Esophagus muscularis mucosa (tissue), 4 donors: ENCODE measurements around the gene SAMD14. TPM values are rescaled to one million over a fixed set of nuclear protein-coding genes. Genes with fewer than 3 reads are reported as not detected.

Experiments
- DNase-seq: peaks from one replicate; pipeline ENCODE4 v3.0.0-alpha.2; 2017; ENCODE audit errors: extremely low spot score
- H3K27ac ChIP-seq, 4 donors: fragments of 200-600 bp; sonication (generic); replicated peaks in 1 of 4; 1 replicate in 3 of 4; 2 replicates in 1 of 4; pipeline ENCODE4 v1.5.1; 2016 to 2019; ENCODE audit warnings: mild to moderate bottlenecking in 1 of 4
- H3K27me3 ChIP-seq, 4 donors: fragments of 200-600 bp; sonication (generic); one replicate each; pipeline versions ENCODE4 v1.5.1 to v1.6.0; 2016 to 2019
- H3K36me3 ChIP-seq, 4 donors: fragments of 200-600 bp; sonication (generic); one replicate each; pipeline ENCODE4 v1.5.1; 2016 to 2019
- H3K4me1 ChIP-seq, 4 donors: fragments of 200-600 bp; sonication (generic); one replicate each; pipeline ENCODE4 v1.5.1; 2016 to 2019
- H3K4me3 ChIP-seq, 4 donors: fragments of 200-600 bp; sonication (generic); 1 replicate in 2 of 4; 2 replicates in 2 of 4; pipeline ENCODE4 v1.5.1; 2016 to 2019; ENCODE audit warnings: mild to moderate bottlenecking in 4 of 4, moderate library complexity in 1 of 4
- H3K9me3 ChIP-seq, 4 donors: fragments of 200-600 bp; sonication (generic); 1 replicate in 3 of 4; 2 replicates in 1 of 4; pipeline ENCODE4 v1.5.1; 2016 to 2019
- CTCF ChIP-seq, 3 experiments: fragments of 200-600 bp in 2 of 3; fragments of 450-650 bp in 1 of 3; sonication (generic) in 2 of 3; IDR thresholded peaks; one replicate each; pipeline ENCODE4 v1.5.1; 2017 to 2019; ENCODE audit warnings: antibody characterized with exemption in 3 of 3, mild to moderate bottlenecking in 2 of 3, moderate library complexity in 1 of 3
- EP300 ChIP-seq: sonication (generic); formaldehyde crosslinking; IDR thresholded peaks from one replicate; pipeline ENCODE4 v1.6.1; 2017; ENCODE audit warnings: antibody characterized with exemption
- POLR2A ChIP-seq: fragments of 450-650 bp; IDR thresholded peaks from one replicate; pipeline ENCODE4 v1.6.1; 2017; ENCODE audit warnings: antibody characterized with exemption, moderate library complexity, mild to moderate bottlenecking, low read depth
- POLR2AphosphoS5 ChIP-seq, 2 donors: sonication (generic); formaldehyde crosslinking; IDR thresholded peaks; one replicate each; pipeline ENCODE4 v1.6.1; 2017; ENCODE audit warnings: antibody characterized with exemption in 2 of 2
- WGBS: methylation state at CpG from one replicate; pipeline ENCODE4 v1.1.5; 2018; 5-methylcytosine and 5-hydroxymethylcytosine counted together
- intact Hi-C: fragments of 100-400 bp; cut with DNase I; formaldehyde crosslinking; loops from one replicate; pipeline ENCODE4 v1.15.1; 2023
- total RNA-seq, 4 donors: library from RNA; depleted of rRNA; stranded (reverse); fragments of >200 nt; gene quantifications; one replicate each; pipeline versions ENCODE4 v1.1.0 to v1.2.1, GENCODE V29; 2016

SAMD14 gene
- total RNA-seq, 4 donors from 2014 or later = 0.98 to 1.8 (median 1.5) TPM

- Histone ChIP-seq H3K36me3 (peaks cover 38 to 62% (median 59%) of the 10 kb centered on the region in 4 donors), H3K4me1 (peaks cover 54 to 92% (median 89%) of the 10 kb centered on the region in 4 donors), H3K4me3 (no peak overlapping the region), H3K27ac (peak overlapping the region in 1 of 4 donors; percentile 95), H3K9me3 (no peaks in the 10 kb centered on the region), H3K27me3 (no peaks in the 10 kb centered on the region)
- intact Hi-C loops = no loop called here
- TF ChIP-seq POLR2AphosphoS5 (IDR thresholded peaks at IDR 0.05) (no peak), POLR2A (no peak)
- 74% methylated on average over 6 of the region's 6 CpGs for WGBS
- no peak for DNase-seq
Measured at GRCh38 chr17:50144355-50144754, 14.4 kb upstream of the SAMD14 start.

DNA sequence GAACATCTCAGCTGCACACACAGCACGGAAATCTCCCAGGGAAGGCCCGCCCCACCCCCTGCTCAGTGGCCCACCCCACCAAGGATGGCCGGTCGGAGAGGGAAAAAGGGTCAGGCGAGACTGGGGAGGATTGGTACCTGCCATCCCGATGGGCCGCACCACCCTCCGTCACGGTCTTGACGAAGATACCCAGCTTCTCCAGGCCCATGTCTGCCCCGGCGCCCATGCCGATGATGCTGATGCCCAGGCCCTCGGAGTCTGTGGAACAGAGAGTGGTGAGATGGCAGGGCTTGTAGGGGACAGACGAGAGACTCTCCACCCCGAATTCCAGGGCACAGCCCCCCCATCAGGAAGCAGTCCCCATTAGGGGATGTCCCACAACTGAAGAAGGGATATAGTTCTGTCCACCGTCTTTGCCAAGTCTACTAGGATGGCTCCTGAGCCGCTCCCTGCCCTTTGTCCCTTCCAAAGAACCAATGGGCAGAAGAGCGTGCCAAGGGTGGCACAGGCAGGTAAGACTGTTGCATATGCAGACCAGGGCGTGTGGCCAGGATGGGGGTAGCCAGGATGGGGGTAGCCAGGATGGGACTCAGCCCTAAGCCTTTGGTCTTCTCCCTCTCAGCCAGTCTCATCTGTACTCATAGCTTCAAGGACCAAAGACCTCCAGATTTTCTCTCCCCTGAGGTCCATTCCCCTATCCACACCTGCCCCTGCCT lies 13.7 kb upstream of the SAMD14 start:
- no peak for DNase-seq
- peaks cover 45 to 69% (median 66%) of the 10 kb centered on the region in 4 donors for H3K36me3 ChIP-seq
- no peaks in the 10 kb centered on the region for H3K9me3 ChIP-seq
- no peak overlapping the region for H3K27ac ChIP-seq
- no peak overlapping the region for H3K4me3 ChIP-seq
- 92% methylated on average over 5 of the region's 20 CpGs for WGBS
- peaks cover 54 to 87% (median 84%) of the 10 kb centered on the region in 4 donors for H3K4me1 ChIP-seq
- H3K27me3 ChIP-seq = no peaks in the 10 kb centered on the region
- TF ChIP-seq POLR2AphosphoS5 (IDR thresholded peaks at IDR 0.05) (no peak), EP300 (no peak), POLR2A (no peak), CTCF (IDR thresholded peaks at IDR 0.05) (no peak)
- intact Hi-C loops = no loop called here

DNA sequence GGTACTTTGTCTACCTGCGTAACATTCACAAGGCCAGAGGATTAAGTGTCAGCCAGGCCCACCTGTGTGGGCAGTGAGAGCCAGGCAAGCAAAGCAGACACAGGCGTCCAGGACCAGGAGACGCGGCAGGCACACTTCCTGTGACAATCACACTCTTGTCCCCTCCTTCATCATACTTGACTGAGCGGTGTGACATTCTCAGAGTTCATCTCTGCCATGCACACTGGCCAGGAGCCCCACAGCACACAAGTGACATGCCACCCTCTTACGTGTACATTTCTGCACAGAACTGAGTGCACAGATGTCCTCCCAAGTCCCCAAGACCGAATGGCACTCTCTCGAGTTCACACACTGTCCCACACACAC lies 11.8 kb upstream of the SAMD14 start:
- intact Hi-C loops = no loop called here
- H3K4me1 ChIP-seq = peaks cover 39 to 68% (median 65%) of the 10 kb centered on the region in 4 donors

GRCh38 chr17:50141026-50141744 lies 11.2 kb upstream of the SAMD14 start:
- intact Hi-C loops = no loop called here
- Histone ChIP-seq H3K27ac (peak overlapping the region; percentile 35 to 59 (median 40)), H3K36me3 (peaks cover 67 to 94% (median 90%) of the 10 kb centered on the region in 4 donors), H3K4me3 (no peak overlapping the region), H3K27me3 (no peaks in the 10 kb centered on the region), H3K4me1 (peaks cover 34 to 63% (median 60%) of the 10 kb centered on the region in 4 donors), H3K9me3 (no peaks in the 10 kb centered on the region)
- no peak for DNase-seq
- TF ChIP-seq POLR2AphosphoS5 (IDR thresholded peaks at IDR 0.05) = no peak
- TF ChIP-seq EP300 = no peak
- TF ChIP-seq CTCF (IDR thresholded peaks at IDR 0.05) = no peak
- TF ChIP-seq POLR2A = no peak
- WGBS = 79% methylated on average over 16 of the region's 16 CpGs

More for the DNA sequence above, 11.8 kb upstream of the SAMD14 start:
- H3K27ac ChIP-seq = no peak overlapping the region
- no peak for DNase-seq
- TF ChIP-seq CTCF (IDR thresholded peaks at IDR 0.05) (no peak), POLR2A (no peak), EP300 (no peak), POLR2AphosphoS5 (IDR thresholded peaks at IDR 0.05) (no peak)
- H3K9me3 ChIP-seq = no peaks in the 10 kb centered on the region
- peaks cover 62 to 88% (median 85%) of the 10 kb centered on the region in 4 donors for H3K36me3 ChIP-seq
- no peak overlapping the region for H3K4me3 ChIP-seq
- WGBS = 53% methylated on average over 8 of the region's 8 CpGs
- no peaks in the 10 kb centered on the region for H3K27me3 ChIP-seq
